Activated T-cell treated with anti-CD3 and anti-CD28 coated beads, Interleukin-2, amount 50 U/mL, for 48 hours (primary cell): ENCODE results near the gene CCDC32.

Experiments used
- DNase-seq, 2 experiments: peaks; one replicate each; pipeline ENCODE4 v3.0.0-alpha.2; 2020

The CCDC32 gene

GRCh38 chr15:40511472-40512133, 53.2 kb downstream of the CCDC32 start:
- peak; percentile 46 to 55 for DNase-seq

GRCh38 chr15:40511093-40511471, 53.8 kb downstream of the CCDC32 start:
- peak in 1 of 2 experiments; percentile 31 for DNase-seq

- DNase-seq, result no peak
These were observed 54.6 kb downstream of the CCDC32 start for GRCh38 chr15:40510201-40510600.

GRCh38 chr15:40508216-40508615, 56.6 kb downstream of the CCDC32 start:
- no peak for DNase-seq

- DNase-seq, result peak; percentile 77 to 79
These were observed 57.8 kb downstream of the CCDC32 start for GRCh38 chr15:40506964-40507571.
